GM18508 (cell line): ENCODE data around the gene SLIT3.

Source experiments
- ATAC-seq: cut with Tn5 transposase; IDR thresholded peaks from one replicate; pipeline ENCODE4 v1.9.1; 2021; ENCODE audit warnings: moderate number of reproducible peaks; ENCODE audit not compliant: insufficient read depth, unreplicated experiment

Gene SLIT3

DNA sequence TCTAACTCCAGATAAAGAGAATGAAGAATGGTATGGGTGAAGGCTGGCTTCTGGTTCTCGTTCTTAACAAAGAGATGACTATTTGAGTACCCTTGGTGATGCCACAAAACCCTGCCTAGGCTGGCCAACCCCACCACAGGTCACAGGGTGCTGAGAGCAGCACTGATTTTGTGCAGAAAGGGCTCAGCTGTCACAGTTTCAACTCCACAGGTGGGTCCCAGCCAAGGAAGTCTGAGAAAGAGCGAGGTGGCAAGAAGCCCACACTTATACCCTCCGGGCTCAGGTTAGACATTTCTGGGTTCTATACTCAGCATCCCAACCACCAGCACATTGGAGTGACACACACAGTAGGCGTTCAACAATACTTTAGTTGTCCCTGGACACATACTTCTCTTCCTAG lies 118.1 kb downstream of the SLIT3 start:
- ATAC-seq: no peak

DNA sequence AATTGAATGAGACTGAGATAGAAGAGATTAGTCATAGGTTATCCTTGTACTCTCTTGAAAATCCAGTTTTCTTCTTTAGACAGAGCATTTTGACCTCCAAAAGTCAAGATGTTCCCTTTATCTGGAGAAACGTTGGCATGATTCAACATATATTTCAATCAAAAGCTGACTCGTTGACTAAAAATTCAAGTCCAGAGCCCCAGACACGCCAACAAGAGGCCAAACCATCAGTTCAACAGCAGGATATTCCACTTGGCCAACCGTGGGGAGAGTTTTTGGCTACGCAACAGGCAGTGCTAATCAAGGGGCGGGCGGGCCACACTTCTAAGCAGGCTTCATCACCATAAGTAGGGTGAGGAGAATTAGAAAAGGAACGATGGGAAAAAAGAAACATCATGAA lies 119.1 kb downstream of the SLIT3 start:
- ATAC-seq: no peak

DNA sequence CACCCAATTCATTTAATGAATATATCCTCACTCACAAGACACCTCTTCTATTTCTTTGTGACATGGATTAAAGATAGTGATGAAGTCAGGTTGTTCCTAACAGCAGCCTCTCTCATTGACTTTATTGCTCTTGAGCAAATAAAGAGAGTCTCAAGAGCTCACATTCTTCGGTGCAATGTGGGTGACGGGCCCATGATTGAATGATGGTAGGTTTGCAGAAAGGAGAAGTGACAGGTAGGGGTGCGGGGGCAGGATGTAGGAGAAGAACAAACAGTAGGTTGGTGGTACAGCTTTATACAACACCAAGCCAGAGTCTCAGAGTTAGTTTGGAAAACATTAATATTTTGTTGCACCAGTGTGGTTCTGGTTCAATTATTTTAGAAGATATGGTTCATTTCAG lies 122.2 kb downstream of the SLIT3 start:
- ATAC-seq: no peak

DNA sequence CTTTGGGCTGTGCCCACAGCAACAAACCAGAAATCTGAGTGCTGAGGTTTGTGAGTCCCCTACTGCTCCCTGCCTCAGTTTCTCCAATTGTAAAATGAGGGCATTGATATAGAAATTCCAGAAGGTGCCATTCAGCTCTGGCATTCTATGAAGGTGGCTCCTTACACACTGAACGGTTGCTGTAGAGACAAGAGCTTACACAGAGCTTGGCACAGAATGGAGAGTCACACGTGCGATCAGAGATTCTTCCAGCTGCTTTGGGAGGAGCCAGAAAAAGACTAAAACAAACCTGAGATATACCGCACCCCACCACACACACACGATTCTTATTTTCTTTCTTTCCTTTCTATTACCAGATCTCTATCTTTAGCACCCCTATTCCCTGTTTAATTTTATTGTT lies 122.7 kb downstream of the SLIT3 start:
- no peak for ATAC-seq

DNA sequence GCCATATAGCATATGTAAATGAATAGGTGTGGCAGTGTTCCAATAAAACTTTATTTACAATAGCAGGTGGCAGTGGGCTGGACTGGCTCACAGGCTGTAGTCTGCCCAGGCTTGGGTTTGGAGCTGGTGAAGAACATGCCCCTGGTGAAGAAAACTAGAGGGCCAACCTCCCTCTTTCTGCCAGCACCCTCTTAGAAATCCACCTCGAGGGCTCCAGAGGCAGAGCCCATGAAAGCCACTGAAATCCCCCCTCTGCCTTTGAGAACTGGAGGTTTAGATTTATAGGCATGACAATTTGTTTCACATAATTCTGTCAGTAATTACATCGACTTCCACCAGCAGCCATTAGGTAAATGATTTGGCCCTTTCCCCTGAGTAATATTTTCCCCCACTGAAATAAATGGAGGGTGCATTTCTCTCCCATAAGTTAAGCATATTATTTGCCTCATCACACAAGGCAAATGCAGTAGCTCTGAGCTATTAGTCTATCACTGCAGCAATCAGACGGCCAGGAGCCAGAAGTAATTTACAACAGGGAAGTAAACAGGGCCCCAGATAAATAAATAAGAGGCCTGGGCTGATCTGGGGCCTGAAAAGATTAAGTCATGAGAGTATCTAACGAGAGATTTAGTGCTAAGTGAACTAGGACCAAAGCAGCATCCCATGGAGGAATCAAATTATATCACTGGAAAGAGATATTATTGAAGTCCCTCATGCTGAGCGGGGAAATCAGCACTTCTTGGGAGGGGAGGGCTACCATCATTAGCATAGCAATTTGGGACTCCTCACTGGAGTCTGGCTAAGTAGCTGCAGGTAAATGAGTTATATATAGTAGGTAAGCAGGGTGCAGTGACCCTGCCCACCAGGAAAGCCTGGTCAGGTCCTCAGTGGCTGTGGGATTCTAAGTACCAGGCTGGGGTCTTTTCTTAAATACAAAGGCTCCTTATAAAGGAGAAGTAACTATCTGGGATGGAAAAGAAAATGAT lies 123.9 kb downstream of the SLIT3 start:
- no peak for ATAC-seq

DNA sequence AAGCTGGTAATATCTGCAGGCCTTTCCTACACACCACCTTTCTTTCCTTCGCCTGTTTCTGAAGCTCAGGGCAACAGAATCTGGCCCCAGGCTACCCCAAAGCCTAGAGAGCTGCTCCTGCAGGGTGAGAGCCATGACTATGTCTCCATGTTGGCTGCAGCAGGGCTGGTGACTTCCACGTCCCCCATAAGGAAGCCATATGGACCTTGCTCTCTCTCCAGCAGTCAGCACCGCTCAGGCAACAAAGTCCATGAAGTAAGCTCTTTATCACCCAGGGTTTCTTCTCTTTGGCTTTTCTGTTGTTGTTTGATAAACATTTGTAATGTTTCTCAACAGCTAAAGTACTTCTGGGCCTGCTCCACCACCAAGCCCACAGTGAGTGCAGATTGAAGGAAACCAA lies 125.2 kb downstream of the SLIT3 start:
- no peak for ATAC-seq

DNA sequence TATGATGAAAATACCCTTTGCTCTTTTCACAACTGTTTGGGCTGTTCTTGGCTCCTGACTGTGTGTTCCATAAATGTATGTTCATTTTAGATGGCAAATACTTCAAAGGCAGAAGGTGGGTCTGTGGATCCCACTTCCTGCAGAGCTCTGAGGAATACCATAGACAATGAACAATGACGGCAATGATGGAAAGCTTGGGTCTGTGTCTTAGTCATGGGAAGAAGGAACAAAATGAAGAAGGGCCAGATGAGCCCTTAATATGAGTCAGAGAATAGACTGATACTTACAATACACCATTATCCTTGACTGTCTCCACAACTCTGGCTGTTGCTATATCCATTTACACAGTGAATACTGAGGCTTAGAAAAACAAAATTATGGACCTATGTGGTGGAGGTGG lies 126.0 kb downstream of the SLIT3 start:
- ATAC-seq: no peak

DNA sequence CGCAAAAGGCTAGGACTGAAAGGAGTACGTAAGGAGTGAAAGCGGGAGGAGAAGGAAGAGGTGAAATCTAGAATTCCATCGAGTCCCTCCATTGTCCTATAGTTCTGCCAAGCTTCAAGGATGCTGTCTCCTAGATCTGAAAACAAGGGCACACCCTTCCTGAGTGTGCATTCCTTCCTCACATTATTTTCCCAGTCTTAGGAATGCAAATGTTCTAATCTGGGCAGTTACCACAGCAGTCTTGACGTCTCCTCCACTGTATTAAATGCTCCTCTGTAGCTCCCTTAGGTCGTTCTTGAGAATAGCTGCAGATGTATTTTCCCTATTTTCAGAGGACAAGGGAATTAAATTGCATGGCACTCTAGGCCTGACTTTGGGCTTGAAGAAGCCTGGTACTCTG lies 127.6 kb downstream of the SLIT3 start:
- no peak for ATAC-seq

DNA sequence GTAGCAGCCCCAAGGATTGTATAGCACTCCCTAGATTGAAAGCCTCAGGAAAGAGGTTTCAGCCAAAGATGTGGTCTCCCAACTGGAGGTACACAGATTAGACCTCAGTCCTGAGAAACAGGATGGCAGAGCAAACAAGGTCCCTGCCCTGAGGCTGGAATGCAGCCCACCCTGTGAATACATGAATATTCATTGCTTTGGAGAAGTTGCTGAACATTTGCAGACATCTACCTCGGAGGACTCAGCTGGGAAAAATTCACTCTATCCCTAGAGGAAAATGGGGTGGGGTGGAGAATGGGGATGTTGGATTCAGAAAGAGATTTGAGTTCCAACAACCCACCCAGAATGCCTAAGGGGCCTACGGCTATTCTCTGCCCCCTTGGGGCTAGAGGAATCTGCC lies 129.4 kb downstream of the SLIT3 start:
- ATAC-seq: no peak

DNA sequence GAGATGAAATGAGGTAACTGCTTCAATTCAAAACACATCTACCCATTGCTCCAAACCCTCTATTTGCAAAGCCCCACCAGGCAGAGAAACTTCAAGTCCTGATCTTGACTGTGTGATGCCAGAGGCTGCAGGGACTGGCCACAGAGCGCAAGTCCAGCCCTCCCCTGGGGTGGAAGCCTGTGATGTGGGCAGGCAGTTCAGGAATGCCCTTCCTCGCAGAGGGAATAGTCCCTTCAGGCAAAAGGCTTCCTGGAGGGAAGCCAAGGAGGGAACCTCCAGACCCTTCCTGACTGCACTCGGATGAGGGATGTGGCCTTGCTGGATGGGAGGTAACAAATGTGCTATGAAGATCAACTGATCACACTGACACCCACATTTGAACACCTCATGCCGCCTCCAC lies 131.2 kb downstream of the SLIT3 start:
- no peak for ATAC-seq

DNA sequence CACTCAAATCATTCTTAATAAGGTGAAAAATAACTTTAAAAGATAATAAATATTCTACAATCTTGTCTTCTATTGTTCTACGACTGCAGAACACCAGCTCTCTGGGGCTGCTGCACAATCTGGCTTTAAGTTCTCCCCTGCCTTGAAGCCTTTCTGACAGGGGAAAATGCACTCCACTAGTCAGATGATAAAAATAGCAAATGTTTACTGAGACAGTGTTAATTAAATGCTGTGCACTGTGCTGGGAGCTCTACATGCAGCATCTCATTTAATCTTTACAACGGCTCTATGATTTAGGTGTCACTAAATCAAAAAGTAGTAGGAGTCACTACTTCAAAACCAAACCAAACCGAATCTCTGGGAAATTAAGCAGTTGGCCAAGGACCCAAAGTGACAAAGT lies 132.7 kb downstream of the SLIT3 start:
- ATAC-seq: no peak

DNA sequence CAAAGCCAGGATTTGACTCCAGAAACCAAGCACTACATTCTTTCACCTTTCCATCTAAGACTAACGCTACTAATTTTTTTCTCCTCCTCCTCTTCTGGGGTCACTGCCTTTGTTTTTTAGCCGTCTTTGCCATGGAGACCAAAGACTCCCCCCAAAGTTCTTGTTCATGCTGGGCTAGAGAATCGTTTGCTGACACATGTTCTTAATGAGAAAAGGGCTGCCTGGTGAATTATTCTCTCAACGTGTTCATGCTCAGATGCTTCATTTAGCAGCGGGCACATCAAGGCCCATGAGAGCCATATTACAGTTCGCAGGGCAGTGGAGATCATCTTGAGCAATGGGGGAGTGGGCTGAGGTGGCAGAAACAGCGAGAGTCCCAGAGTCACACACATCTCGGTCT lies 134.9 kb downstream of the SLIT3 start:
- ATAC-seq: no peak

DNA sequence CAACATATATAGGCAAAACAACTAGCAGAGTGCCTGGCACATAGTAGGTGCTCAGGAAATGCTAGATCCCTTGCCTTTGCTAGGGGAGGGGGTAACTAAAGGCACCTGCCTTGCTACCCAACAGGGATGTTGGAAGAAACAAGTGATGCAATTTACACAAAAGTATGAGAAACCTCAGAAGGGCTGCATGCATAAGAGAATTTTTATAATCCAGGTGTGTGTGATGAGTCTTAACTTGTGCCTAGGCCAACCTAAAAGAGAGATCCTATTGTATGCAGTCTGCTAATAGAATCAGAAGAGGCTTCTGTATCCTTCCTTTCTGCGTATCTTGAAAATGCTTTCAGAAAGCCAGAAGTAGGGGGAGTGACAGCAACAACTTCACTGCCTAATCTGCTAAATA lies 135.9 kb downstream of the SLIT3 start:
- no peak for ATAC-seq

DNA sequence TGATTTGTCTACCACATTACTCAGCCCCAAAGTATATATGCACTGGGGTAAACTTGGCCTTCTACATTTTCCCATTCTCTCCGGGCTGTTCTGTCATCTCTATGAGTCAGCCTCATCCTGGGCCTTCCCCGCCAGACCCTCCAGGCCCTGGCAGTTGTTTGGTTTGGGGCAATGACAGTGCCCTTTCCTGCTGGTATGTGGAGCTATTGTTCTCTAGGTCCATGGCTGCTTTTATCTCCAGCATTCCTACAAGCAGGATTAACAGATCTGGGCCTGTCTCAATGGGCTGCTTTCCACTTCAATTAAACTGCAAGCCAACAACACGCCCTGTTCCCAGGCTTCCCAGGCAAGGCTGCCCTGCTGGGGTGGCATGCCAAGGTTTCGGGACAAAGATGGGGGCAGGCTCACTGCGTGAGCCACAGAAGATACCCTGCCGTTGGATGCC lies 136.4 kb downstream of the SLIT3 start:
- ATAC-seq: no peak

DNA sequence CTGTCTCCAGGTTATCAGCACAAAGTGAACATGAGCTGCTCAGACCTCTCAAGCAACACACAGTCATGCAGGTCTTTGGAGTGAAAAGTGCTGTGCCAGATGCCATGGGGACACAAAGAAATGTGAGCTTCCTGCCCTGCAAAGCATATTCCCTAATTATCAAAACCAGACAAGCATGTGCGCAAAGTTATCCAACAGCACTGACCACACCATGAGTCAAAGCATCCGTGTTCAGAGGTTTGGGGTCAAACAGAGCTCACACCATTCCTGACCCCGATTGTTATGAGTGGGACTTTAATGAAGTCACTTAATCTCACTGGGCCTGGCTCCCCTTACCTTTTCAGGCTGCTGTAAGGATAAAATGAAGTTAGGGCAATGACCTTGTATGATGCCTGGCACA lies 138.5 kb downstream of the SLIT3 start:
- ATAC-seq: no peak

DNA sequence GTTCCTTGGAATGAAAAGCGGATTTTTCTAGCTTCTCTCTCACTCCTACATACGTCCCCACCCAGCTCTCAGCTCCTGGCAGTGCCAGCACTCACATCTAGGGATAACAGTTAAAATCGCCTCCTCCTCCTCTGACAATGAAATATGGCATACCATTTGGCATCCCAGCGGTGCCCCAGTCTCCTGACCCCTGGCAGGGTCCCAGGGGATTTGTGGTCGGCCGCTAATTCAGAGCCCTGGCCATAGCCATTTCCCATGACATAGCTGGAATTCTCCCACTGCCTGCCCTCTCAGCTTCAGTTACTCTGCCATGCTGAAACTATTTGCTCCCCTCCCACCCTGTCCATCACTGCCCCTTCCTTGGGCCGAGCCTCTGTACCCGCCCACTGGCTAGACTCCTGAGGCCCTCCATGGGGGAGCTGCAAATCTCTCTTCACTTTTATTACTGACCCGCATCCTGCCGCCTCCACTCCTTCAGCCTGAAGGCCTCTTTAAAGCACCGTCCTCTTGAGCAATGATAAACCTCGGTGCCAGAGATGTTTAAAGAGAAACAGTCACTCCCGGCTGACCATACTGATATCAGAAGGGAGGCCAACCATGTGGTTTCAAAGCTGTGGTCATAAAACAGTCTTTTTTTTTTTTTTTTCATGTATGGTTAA lies 139.8 kb downstream of the SLIT3 start:
- ATAC-seq: no peak

DNA sequence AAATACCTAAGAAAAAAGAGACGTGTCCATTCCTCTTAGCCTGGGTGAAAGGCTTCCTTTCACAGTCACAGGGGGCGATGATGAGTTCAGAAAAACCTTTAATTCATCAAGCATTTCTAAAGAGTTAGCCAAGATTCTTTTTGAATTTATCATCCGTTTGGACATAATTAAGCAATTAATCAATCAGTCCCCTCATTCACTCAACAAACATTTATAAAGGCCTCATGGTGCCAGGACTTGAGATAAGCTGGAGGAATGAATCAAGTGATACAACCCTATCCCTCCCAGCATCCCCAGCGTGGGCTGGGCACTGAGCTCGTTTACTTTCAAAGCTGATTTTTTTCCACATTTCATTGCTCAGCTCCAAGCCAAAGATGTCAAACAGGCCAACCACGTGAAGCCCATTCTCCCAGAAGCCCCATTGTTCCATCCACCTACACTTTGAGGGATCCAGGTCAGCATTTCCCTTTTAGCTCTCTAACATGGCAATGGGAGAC lies 140.5 kb downstream of the SLIT3 start:
- no peak for ATAC-seq

DNA sequence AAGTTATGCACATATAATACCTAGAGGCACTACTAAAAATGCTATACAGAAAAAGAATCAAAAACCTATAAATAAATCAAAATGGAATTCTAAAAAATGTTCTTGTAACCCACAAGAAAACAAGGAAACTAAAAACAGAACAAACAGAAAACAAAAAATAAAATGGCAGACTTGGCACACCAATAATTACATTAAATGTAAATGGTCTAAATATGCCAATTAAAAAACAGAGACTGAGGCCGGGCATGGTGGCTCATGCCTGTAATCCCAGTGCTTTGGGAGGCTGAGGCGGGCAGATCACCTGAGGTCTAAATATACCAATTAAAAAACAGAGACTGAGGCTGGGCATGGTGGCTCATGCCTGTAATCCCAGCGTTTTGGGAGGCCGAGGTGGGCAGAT lies 142.2 kb downstream of the SLIT3 start:
- no peak for ATAC-seq

DNA sequence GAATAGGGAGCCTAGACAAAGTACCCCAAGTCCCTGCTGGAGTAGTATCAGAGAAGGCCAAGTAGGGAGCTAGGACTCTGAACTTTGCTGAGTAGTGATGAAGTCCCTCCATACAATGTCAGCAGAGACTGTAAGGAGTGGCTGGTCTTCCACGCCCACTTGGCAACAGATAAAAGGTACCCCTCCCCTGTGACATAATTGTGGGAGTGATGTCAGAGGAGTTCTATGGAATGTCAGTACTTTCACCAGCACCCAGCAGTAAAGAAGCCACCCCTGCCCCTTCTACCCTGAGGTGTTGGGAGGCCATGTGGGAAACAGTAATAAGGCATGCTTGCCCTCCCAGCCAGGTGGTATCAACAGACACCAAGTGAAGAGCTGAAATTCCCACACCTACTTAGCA lies 143.9 kb downstream of the SLIT3 start:
- ATAC-seq: no peak

DNA sequence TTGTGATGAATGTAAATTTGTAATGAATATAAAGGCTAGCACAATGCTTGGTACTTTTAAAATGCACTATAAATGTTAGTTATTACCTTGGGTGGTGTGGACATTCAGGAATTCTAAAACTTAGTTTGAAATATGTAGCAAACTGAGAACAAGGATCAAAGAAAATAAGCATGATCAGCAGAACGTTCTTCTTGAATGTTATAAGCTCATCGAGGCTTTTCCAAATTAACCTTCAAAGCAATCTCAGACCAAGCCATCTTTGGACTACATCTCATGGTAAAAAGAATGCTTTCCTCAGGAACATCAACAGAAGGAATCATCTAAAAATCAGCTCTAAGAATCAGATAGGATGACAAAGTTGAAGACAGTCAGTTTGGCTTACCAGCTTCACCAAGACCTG lies 146.3 kb downstream of the SLIT3 start:
- no peak for ATAC-seq

DNA sequence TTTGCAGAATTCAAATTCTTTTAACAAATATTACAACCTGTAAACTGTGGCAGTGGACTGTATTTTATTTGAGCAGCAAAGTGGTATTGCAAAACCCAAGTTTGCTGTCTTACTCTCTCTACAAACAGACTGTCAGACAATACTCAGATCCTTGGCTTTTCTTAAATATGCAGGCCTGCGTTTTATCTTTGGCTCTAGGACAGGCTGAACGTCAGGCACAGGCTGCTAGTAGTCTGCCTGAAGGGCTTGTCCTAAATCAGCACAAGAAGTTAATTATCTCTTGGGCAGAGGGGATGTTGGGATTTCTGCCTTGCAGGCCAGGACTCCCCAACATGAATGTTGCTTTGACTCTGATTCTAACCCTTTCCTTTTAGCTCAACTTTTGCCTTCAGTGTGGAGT lies 147.5 kb downstream of the SLIT3 start:
- ATAC-seq: no peak

DNA sequence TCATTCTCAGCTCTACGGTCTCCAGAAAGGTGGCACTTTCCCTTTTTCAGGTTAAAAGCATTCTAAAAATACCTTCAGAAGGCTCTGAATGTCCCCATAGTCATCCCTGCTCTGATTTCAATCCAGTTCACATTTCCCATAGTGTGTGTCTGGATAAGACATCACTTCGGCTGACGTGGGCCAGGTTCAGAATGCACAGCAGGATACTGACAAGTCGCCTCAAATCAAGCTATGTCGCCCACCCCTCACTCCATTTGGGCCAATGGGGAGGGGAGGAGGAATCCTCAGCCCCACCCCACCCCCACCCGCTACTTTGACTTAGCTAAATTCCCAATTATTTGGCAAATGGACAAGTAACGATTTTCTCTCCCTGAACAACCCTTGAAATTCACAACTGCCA lies 148.0 kb downstream of the SLIT3 start:
- ATAC-seq: no peak
